DOHH2 (cell line): ENCODE measurements around the gene DEUP1.

ENCODE experiments used
- EZH2phosphoT487 ChIP-seq: fragments of 200-600 bp; sonication (generic); IDR thresholded peaks from 2 replicates; pipeline ENCODE4 v1.6.1; 2017; ENCODE audit warnings: borderline replicate concordance, mild to moderate bottlenecking, antibody characterized with exemption, low read length, moderate library complexity, mixed read lengths
- TF ChIP-seq, protein P1 (sequence below): fragments of 200-600 bp; sonication (generic); IDR thresholded peaks from one replicate; pipeline ENCODE4 v1.5.1; 2014; ENCODE audit warnings: antibody characterized with exemption, mild to moderate bottlenecking, low read depth, low read length; ENCODE audit not compliant: poor library complexity, severe bottlenecking

DNA sequence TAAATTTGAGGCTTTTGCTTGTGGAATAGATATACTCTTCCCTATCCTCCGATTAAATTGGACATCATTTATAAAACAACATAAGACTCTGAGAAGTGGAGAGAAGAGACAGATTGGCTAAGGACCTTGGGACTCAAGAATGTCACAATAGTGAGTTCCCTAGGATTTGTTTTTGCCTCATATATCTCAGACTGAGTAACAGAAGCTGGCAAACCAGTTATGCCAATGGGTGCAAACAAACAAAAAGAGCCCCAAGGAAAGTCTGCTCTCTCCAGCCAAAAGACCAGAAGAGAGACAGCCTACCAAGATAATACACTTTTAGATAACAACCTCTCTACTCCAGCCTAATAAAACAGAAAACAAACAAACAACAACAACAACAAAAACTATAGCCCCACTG lies 28.9 kb downstream of the DEUP1 start:
- TF ChIP-seq, protein P1, sequence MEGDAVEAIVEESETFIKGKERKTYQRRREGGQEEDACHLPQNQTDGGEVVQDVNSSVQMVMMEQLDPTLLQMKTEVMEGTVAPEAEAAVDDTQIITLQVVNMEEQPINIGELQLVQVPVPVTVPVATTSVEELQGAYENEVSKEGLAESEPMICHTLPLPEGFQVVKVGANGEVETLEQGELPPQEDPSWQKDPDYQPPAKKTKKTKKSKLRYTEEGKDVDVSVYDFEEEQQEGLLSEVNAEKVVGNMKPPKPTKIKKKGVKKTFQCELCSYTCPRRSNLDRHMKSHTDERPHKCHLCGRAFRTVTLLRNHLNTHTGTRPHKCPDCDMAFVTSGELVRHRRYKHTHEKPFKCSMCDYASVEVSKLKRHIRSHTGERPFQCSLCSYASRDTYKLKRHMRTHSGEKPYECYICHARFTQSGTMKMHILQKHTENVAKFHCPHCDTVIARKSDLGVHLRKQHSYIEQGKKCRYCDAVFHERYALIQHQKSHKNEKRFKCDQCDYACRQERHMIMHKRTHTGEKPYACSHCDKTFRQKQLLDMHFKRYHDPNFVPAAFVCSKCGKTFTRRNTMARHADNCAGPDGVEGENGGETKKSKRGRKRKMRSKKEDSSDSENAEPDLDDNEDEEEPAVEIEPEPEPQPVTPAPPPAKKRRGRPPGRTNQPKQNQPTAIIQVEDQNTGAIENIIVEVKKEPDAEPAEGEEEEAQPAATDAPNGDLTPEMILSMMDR = no peak
- TF ChIP-seq EZH2phosphoT487 = no peak
